ENCODE results near the gene ARHGAP24.

The ARHGAP24 gene

DNA sequence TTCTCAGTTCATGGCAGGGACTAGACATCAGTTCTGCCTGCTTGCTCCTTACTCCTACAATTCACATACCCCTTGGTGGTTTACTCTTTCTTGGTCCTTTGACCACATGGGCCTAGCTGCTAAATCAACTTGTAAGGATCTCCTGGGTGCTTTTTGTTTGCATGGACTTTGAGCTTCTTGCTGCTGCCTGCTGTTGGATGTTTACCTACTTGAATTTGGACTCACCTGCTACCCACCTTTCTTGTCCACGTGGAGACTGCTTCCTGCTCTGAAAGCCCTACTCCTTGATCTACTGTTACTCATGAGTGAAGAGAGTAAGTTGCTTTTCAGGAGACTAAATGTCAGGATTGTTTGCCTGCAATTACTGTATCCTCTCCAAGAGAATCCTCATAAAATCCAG lies 15.2 kb upstream of the ARHGAP24 start:
- TF ChIP-seq, protein P1, sequence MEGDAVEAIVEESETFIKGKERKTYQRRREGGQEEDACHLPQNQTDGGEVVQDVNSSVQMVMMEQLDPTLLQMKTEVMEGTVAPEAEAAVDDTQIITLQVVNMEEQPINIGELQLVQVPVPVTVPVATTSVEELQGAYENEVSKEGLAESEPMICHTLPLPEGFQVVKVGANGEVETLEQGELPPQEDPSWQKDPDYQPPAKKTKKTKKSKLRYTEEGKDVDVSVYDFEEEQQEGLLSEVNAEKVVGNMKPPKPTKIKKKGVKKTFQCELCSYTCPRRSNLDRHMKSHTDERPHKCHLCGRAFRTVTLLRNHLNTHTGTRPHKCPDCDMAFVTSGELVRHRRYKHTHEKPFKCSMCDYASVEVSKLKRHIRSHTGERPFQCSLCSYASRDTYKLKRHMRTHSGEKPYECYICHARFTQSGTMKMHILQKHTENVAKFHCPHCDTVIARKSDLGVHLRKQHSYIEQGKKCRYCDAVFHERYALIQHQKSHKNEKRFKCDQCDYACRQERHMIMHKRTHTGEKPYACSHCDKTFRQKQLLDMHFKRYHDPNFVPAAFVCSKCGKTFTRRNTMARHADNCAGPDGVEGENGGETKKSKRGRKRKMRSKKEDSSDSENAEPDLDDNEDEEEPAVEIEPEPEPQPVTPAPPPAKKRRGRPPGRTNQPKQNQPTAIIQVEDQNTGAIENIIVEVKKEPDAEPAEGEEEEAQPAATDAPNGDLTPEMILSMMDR (IDR thresholded peaks at IDR 0.05): no peak

DNA sequence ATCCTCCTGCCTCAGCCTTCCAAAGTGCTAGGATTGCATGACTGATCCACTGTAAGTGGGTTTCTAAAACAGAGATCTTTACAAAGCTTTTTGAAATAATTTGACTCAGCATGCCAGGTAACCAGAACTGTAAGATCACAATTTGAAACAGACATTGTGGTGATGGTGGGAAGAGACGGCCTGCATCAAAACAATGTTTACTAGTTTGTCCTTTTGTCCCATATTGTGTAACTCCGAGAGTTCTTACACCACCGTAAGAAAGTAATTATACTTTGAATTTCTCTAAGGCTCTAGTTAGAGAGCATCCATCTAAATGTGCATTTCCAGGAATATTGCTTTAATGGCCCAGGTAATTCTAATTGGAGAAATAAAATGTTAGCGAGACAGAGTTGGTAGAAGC lies 594 bp upstream of the ARHGAP24 start:
- TF ChIP-seq, protein P1 (IDR thresholded peaks at IDR 0.05): no peak

DNA sequence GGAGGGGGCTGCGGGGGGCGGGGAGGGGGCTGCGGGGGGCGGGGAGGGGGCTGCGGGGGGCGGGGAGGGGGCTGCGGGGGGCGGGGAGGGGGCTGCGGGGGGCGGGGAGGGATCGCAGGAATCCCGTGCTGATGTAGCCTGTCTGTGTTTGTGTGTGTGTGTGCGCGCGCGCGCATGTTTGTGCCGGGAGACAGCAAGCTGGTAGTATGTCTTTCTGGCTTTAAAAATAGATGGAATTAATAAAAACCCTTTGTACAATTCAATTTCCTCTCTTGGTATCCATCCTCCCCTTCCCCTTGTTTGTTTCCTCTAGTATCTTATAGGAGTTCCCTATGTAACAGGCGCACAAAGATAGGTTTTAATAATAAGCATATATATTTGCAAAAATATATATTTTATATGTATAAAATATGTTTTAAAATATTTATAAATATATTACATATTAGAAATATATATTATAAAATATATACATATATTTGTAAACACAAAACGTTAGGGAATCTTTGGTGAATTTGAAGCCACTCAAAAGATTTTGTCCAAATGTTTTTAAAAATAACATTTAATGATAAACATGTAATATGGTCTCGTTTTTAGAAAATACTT lies 782 bp downstream of the ARHGAP24 start:
- TF ChIP-seq, protein P1 (IDR thresholded peaks at IDR 0.05): no peak

DNA sequence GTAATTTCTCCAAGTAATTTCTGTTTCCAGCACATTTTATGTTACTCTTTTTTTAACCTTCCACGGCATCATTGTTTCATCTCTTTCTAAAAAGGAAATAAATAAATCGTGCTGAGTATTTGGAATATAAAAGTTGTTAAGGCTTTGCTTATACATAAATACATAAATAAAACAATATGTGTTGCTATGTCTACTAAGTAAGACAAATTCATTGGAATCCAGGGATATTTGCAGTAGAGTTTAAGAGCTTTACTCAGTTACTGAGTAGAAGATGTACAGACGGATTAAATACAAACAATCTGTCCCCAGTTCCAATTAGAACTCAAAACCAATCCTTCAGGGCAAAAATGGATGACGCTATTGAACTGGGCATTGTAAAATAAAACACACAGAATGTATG lies 1.4 kb downstream of the ARHGAP24 start:
- TF ChIP-seq, protein P1 (IDR thresholded peaks at IDR 0.05): no peak

DNA sequence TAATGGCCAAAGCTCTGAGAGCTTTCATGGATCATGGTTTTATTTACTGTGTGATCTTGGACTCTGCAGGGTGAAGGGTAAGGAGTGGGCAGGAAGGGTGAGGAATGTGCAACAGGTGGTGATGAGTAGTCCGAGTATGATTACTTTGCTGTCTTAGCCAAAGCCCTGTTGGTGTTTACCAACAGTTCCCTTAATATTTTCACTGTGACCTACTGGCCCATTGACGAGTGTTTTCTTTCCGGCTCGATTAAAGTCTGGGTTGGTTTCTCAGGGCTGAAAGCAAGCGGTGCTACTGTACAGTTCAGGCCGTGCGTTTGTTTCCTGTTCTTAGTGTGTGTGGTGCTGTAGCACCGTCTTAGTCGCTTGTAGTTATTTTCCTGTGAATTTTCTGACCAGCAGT lies 2.6 kb downstream of the ARHGAP24 start:
- TF ChIP-seq, protein P1 (IDR thresholded peaks at IDR 0.05): no peak

DNA sequence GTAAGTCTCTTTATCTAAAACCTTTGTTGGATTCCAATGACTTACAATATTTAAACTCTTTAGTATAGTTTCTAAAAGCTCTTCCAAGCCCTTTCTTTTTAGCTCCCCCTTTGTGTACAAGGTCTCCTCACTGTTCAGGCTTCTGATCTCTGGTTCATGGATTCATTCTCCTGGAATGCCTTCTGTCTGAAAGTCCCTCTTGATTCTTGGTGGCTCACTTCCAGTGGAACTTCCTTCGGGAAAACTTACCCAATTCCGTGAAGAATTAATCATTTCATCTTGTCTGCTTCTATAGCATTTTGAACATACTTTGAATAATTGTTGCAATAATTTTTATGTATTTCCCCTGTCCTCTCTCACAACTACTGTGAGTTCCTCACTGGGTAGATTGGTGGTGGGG lies 3.6 kb downstream of the ARHGAP24 start:
- TF ChIP-seq, protein P1 (IDR thresholded peaks at IDR 0.05): no peak

DNA sequence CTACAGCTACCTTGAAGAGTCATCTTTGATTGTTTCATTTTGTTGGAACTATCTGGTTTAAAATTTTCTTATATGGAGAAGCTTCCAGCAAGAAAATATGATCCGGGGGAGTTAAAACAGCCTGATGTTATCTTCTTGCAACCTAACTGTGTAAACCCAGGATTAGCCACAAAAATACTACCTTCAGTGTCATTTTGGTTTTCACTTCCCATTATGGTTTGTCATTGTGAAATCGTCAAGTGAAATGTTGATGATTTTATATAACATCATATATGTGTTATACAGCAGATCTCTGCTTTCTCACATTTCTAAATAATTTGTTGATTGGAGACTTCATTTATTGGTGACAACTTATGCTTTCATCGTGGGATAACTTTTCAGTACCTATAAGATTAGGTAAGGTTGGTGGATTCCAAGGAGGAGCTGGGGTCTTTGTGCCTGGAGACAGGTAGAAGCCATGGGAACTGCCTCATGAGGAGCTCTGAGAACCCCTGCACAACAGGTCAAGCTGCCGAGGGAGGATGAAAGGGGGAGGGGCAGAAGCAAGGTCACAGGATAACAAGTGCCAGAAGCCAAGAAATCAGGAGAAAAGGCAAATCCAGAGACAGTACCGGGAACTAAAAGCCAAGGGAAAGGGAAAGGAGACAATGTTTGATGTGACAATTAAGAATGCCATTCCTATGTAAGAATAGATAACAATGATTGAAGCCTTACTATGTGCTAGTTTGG lies 7.2 kb downstream of the ARHGAP24 start:
- TF ChIP-seq, protein P1 (IDR thresholded peaks at IDR 0.05): no peak

Data from LNCAP (cell line).